ENCODE results near the gene PRKAG3.

GRCh38 chr2:218878926-218879761, 47.5 kb upstream of the PRKAG3 start:
- no peak for TF ChIP-seq CTCF (IDR thresholded peaks at IDR 0.05; ENCODE audit: borderline replicate concordance, extremely low read depth, low read length, poor library complexity, severe bottlenecking)
- TF ChIP-seq EZH2 (IDR thresholded peaks at IDR 0.05; ENCODE audit: borderline replicate concordance, low read depth, low read length, severe bottlenecking): no peak
